ENCODE results near the gene CACNB1.
"Not testable (repeated sequence)": the region's sequence is repeated elsewhere in the genome, so short reads cannot be mapped to it uniquely, and the experiment has no call there.

CACNB1 gene

GRCh38 chr17:39150104-39150634 is 47.3 kb downstream of the CACNB1 start:
- DNase-seq, result no peak

- no peak for DNase-seq
Measured at GRCh38 chr17:39147221-39148185, 50.0 kb downstream of the CACNB1 start.

- no peak for DNase-seq
Measured at GRCh38 chr17:39146273-39146672, 51.2 kb downstream of the CACNB1 start.

DNA sequence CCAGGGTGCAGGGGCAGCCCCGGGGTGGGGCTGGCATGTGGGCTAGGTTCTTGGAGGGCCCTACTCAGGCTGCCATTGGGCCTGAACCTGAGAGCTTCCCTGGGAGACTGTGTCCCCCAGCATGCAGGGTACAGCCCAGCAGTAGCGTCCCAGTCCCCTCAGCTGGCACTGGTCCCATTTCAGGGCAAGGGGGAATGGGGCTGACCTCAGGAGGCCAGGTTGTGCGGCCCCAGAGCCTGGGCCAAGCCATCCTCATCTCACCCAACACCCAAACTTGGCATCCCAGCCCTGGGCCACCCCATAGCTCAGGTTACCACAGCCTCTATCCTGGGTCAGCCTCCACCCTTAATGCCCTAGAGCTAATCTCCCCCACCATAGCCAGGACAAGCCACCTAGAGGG is 52.3 kb downstream of the CACNB1 start:
- no peak for DNase-seq

DNA sequence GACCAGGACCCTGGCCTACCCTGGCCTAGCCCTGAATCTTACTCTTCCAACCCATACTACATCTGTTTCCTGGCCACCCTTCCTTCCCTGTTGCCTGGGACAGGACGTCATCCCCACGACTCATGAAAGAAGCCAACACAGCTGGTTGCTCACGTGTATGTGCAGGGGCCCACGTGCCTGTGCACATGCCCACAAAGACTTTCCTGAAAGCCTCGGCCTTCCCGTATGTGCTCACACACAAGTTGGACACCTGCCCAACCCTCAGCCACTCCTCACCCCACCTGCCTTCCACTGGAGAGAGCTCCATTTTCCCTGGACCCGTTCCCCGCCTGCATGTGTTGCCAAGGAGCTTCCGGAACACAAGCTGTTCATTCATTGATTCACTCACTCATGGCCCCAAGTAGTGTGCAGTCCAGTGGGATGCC is 53.0 kb downstream of the CACNB1 start:
- no peak for DNase-seq

DNA sequence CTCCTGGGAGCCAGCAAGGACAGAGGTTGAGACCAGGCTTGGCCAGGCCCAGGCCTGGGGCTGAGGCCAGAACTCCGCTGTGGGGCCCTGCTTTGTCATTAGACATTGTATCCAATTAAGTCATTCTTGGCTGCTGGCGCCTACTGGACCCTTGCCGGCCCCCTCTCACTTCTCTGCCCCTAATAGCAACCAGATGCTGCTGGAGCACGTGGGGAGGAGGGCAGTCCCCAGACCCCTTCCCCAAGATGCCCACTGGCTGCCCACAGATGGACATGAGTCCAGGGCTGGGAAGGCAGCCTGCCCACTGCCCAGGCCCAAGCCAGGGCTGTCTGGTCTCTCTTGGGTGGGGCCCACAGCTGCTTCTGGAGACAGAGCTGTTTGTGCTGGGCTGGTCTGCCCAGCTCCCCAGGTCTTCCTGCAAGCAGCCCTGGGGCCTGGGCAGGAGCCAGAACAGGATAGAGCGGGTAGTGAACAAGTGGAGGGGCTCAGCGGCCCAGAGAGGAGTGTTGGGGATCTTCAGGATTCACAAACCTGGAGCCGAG is 53.8 kb downstream of the CACNB1 start:
- DNase-seq, result no peak

- DNase-seq, result no peak
Measured at GRCh38 chr17:39141915-39142664, 55.4 kb downstream of the CACNB1 start.

DNA sequence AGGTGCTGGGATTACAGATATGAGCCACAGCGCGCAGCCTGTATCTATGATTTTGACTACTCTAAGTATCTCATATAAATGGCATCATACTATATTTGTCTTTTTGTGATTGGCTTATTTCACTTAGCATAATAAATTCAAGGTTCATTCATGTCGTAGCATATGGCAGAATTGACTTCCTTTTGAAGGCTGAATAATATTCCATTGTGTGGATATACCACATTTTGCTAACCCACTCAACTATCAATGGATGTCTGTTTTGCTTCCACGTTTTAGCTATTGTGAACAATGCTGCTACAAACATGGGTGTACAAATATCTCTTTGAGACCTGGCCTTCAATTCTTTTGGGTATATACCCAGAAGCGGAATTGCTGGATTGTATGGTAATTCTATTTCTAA is 56.2 kb downstream of the CACNB1 start:
- no peak for DNase-seq

- DNase-seq, result no peak
Measured at GRCh38 chr17:39139561-39139960, 57.9 kb downstream of the CACNB1 start.

GRCh38 chr17:39139161-39139511 is 58.3 kb downstream of the CACNB1 start:
- DNase-seq, result no peak

DNA sequence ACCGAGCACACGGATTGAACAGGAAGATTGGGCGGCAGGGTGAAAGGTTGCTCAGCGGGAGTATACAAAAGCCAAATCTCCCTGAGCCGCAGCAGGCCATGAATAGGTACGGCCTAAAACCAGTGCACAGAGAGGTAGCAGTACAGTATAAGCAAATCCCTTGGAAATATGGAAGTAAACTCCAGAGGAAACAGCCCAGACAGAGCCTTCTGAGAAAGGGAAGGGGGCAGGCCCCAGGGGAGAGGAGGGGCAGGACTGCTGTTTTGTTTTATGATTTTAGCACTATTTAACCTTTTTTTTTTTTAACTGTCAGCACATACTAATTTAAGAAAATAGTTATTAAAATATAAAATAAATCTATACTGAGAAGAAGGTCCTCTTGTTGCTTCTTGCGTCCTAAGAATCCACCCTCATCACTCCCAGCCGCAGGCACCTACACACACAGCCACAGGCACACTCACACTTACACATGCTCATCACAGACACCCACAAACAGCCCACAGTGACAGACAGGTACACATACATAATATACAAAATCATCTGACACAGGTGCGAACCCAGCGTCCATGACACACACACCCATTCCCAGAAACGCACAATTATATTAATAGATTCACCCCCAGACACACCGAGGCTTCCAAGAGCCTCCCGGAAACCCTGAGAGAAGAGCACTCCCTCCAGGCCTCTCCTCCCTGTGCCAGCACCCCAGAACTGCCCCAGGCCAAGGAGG is 58.9 kb downstream of the CACNB1 start:
- no peak for DNase-seq

- DNase-seq, result no peak
Measured at GRCh38 chr17:39134878-39135277, 62.6 kb downstream of the CACNB1 start.

GRCh38 chr17:39132192-39132610 is 65.3 kb downstream of the CACNB1 start:
- no peak for DNase-seq

GRCh38 chr17:39131616-39132015 is 65.9 kb downstream of the CACNB1 start:
- no peak for DNase-seq

- no peak for DNase-seq
Measured at GRCh38 chr17:39130205-39130604, 67.3 kb downstream of the CACNB1 start.

DNA sequence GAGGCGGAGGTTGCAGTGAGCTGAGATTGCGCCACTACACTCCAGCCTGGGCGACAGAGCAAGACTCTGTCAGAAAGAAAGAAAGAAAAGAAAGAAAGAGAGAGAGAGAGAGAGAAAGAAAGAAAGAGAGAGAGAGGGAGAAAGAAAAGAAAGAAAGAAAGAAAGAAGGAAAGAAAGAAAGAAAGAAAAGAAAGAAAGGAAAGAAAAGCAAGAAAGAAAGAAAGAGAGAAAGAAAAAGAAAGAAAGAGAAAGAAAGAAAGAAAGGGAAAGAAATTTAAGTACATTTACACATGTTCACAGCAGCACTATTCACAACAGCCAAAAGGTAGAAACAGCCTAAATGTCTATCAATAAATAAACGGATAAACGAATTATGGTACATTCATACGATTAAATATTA is 67.9 kb downstream of the CACNB1 start:
- not testable (repeated sequence) for DNase-seq

- DNase-seq, result no peak
Measured at GRCh38 chr17:39126436-39126835, 71.0 kb downstream of the CACNB1 start.

DNA sequence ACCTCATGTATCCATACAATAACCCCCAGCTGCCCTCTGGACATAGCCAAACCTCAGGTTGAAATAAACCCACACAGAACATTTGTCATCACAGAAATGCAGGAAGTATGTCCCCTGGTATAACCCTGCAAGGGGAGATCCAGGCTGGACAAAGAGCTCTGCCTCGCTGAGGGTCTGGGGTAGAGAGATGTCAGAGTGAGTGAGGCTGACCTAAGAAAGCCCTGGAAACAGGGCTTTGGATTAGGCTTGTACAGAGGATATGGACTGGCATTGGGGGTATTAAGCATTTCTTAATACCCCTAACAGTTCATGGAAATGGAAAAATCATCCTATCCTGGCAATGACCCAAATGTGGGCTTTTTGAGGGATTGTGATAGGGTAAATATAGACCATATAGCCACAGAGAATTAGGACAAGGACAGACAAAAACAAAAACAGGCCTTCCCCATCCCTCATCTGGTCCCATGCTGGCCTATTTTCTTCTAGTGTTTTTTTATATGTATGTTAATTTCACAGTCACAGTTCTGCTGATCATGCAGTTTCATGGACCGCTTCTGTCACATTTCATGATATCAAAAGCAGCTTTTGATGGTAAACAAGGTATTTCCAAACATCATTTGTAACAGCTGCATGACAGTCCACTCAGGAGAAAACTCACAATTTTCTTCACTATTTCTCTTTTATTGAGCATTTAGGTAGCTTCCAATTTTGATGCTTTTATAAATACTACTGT is 72.2 kb downstream of the CACNB1 start:
- no peak for DNase-seq

- no peak for DNase-seq
Measured at GRCh38 chr17:39123627-39124026, 73.8 kb downstream of the CACNB1 start.

All from retina (tissue), 1 donor.